Measurements from ENCODE around the gene RBM6.

- TF ChIP-seq CTCF (IDR thresholded peaks at IDR 0.05) (no peak), POLR2A (IDR thresholded peaks at IDR 0.05) (no peak)
Observed at GRCh38 chr3:49997862-49998261, 57.9 kb downstream of the RBM6 start.

Measured in body of pancreas (tissue), 4 donors.